Caco-2 (cell line): ENCODE measurements around the gene SLC2A4. TPM values are rescaled to one million over a fixed set of nuclear protein-coding genes. Genes with fewer than 3 reads are reported as not detected.

ENCODE experiments used
- BruUV-seq: library from RNA; stranded (reverse); fragments of 400-500 nt; replicated peaks from 2 replicates; lab custom pipeline; 2021; lab: Mats Ljungman, UMichigan
- CTCF ChIA-PET: fragments of 300-600 bp; sonication (Branson Sonifier 250); formaldehyde crosslinking; loops from one replicate; lab custom pipeline; 2022; ENCODE audit warnings: antibody characterized with exemption; lab: Charles Lee
- POLR2A ChIA-PET: fragments of 300-600 bp; sonication (Branson Sonifier 250); formaldehyde crosslinking; loops from one replicate; lab custom pipeline; 2022; ENCODE audit warnings: antibody characterized with exemption; lab: Charles Lee
- DNase-seq, 2 experiments: peaks; one replicate each; pipeline versions ENCODE4 v3.0.0 to v3.0.0-alpha.2; 2020 to 2022
- H3K27me3 ChIP-seq: replicated peaks from 2 replicates; pipeline ENCODE4 v1.6.0; 2011; ENCODE audit warnings: low read length; ENCODE audit not compliant: control insufficient read depth, insufficient read depth
- H3K36me3 ChIP-seq: 2 replicates; pipeline ENCODE4 v1.5.1; 2011; ENCODE audit warnings: low read length; ENCODE audit not compliant: control insufficient read depth, insufficient read depth
- H3K4me1 ChIP-seq: fragments of 250-450 bp; sonication (Bioruptor Pico); 2 replicates; pipeline ENCODE4 v1.5.1; 2020; ENCODE audit warnings: mild to moderate bottlenecking
- H3K4me3 ChIP-seq: 2 replicates; pipeline ENCODE4 v1.5.1; 2011; ENCODE audit warnings: low read depth, mild to moderate bottlenecking, control low read depth, low read length
- H3K9me3 ChIP-seq: fragments of 250-450 bp; sonication (Bioruptor Pico); 2 replicates; pipeline ENCODE4 v1.5.1; 2020; ENCODE audit warnings: mild to moderate bottlenecking, moderate library complexity
- H3K27ac Mint-ChIP-seq: one replicate; pipeline ENCODE4 v1.8.0; 2022; ENCODE audit warnings: mixed read lengths; ENCODE audit not compliant: unreplicated experiment
- H3K27me3 Mint-ChIP-seq: one replicate; pipeline ENCODE4 v1.8.0; 2022; ENCODE audit warnings: mixed read lengths; ENCODE audit not compliant: insufficient read depth, unreplicated experiment
- H3K36me3 Mint-ChIP-seq: one replicate; pipeline ENCODE4 v1.8.0; 2022; ENCODE audit warnings: mild to moderate bottlenecking, mixed read lengths; ENCODE audit not compliant: insufficient read depth, unreplicated experiment
- H3K4me1 Mint-ChIP-seq: one replicate; pipeline ENCODE4 v1.8.0; 2022; ENCODE audit warnings: low read depth, mixed read lengths; ENCODE audit not compliant: unreplicated experiment
- H3K4me3 Mint-ChIP-seq: one replicate; pipeline ENCODE4 v1.8.0; 2022; ENCODE audit warnings: mild to moderate bottlenecking, moderate library complexity, mixed read lengths; ENCODE audit not compliant: unreplicated experiment
- H3K9me3 Mint-ChIP-seq: one replicate; pipeline ENCODE4 v1.8.0; 2022; ENCODE audit warnings: mixed read lengths; ENCODE audit not compliant: unreplicated experiment
- CTCF ChIP-seq, 2 experiments: fragments of 200-600 bp in 1 of 2; IDR thresholded peaks; 1 replicate in 1 of 2; 2 replicates in 1 of 2; pipeline versions ENCODE4 v1.5.1 to v1.8.0; 2011 to 2022; ENCODE audit warnings: antibody characterized with exemption in 1 of 2, control low read depth in 1 of 2, inconsistent platforms in 1 of 2, low read depth in 1 of 2, low read length in 1 of 2, mild to moderate bottlenecking in 1 of 2, moderate library complexity in 1 of 2; ENCODE audit not compliant: insufficient read depth in 1 of 2, severe bottlenecking in 1 of 2, unreplicated experiment in 1 of 2
- intact Hi-C: fragments of 100-400 bp; cut with micrococcal nuclease; formaldehyde crosslinking; loops from one replicate; pipeline ENCODE4 v1.10.0; 2022; ENCODE audit not compliant: unreplicated experiment
- total RNA-seq: library from RNA; stranded (reverse); gene quantifications from 2 replicates; pipeline ENCODE4 v1.2.3, GENCODE V29; 2022

Gene SLC2A4
- total RNA-seq, 1 experiment from 2014 or later = 0.88 TPM

GRCh38 chr17:7246779-7247178 is 34.7 kb upstream of the SLC2A4 start:
- intact Hi-C loops = no loop called here
- H3K27me3 ChIP-seq = no peaks in the 10 kb centered on the region
- H3K9me3 ChIP-seq = no peaks in the 10 kb centered on the region
- H3K4me3 ChIP-seq = no peak overlapping the region
- H3K9me3 Mint-ChIP-seq = no peaks in the 10 kb centered on the region
- no peak overlapping the region for H3K27ac Mint-ChIP-seq
- no peak for DNase-seq
- no peak for TF ChIP-seq CTCF (IDR thresholded peaks at IDR 0.05; ENCODE audit: insufficient read depth in 1 of 2, low read depth in 1 of 2, low read length in 1 of 2, severe bottlenecking in 1 of 2, unreplicated experiment in 1 of 2)
- peaks cover 3% of the 10 kb centered on the region for H3K27me3 Mint-ChIP-seq
- H3K4me1 Mint-ChIP-seq = no peaks in the 10 kb centered on the region
- H3K36me3 Mint-ChIP-seq = peaks cover 49% of the 10 kb centered on the region
- H3K4me1 ChIP-seq = no peaks in the 10 kb centered on the region
- H3K4me3 Mint-ChIP-seq = no peak overlapping the region
- ChIA-PET CTCF (no interaction called here), POLR2A (no interaction called here)
- H3K36me3 ChIP-seq = no peaks in the 10 kb centered on the region
- BruUV-seq = no TSS peak

- no peaks in the 10 kb centered on the region for H3K9me3 ChIP-seq
Measured at GRCh38 chr17:7248796-7249195, 32.7 kb upstream of the SLC2A4 start.

GRCh38 chr17:7249214-7249613 is 32.3 kb upstream of the SLC2A4 start:
- Histone ChIP-seq H3K4me3 (no peak overlapping the region), H3K4me1 (no peaks in the 10 kb centered on the region), H3K9me3 (no peaks in the 10 kb centered on the region), H3K27me3 (no peaks in the 10 kb centered on the region), H3K36me3 (no peaks in the 10 kb centered on the region)
- Mint-ChIP-seq H3K9me3 (no peaks in the 10 kb centered on the region), H3K27me3 (no peaks in the 10 kb centered on the region), H3K27ac (no peak overlapping the region), H3K36me3 (peaks cover 54% of the 10 kb centered on the region), H3K4me1 (peaks cover 11% of the 10 kb centered on the region), H3K4me3 (peak overlapping the region; percentile 44)
- ChIA-PET CTCF (no interaction called here), POLR2A (no interaction called here)
- TF ChIP-seq CTCF (IDR thresholded peaks at IDR 0.05; ENCODE audit: insufficient read depth in 1 of 2, low read depth in 1 of 2, low read length in 1 of 2, severe bottlenecking in 1 of 2, unreplicated experiment in 1 of 2) = no peak
- intact Hi-C loops = no loop called here
- DNase-seq = no peak
- BruUV-seq = no TSS peak

More at GRCh38 chr17:7248796-7249195, 32.7 kb upstream of the SLC2A4 start:
- Histone ChIP-seq H3K4me3 (no peak overlapping the region), H3K4me1 (no peaks in the 10 kb centered on the region), H3K36me3 (no peaks in the 10 kb centered on the region), H3K27me3 (no peaks in the 10 kb centered on the region)
- Mint-ChIP-seq H3K27me3 (no peaks in the 10 kb centered on the region), H3K9me3 (no peaks in the 10 kb centered on the region), H3K36me3 (peaks cover 50% of the 10 kb centered on the region), H3K4me1 (peaks cover 11% of the 10 kb centered on the region), H3K27ac (no peak overlapping the region), H3K4me3 (peak overlapping the region; percentile 44)
- no peak for TF ChIP-seq CTCF (IDR thresholded peaks at IDR 0.05; ENCODE audit: insufficient read depth in 1 of 2, low read depth in 1 of 2, low read length in 1 of 2, severe bottlenecking in 1 of 2, unreplicated experiment in 1 of 2)
- ChIA-PET POLR2A (no interaction called here), CTCF (interaction anchor here (0.7 kb wide), 1 partner anchor 19 kb away, joined by 3 read pairs; no protein-coding TSS in a partner anchor)
- intact Hi-C loops = no loop called here
- no peak for DNase-seq
- no TSS peak for BruUV-seq
